Smooth muscle cell (in vitro differentiated cells): ENCODE data around the gene GYG2. TPM values are rescaled to one million over a fixed set of nuclear protein-coding genes. Genes with fewer than 3 reads are reported as not detected.

Experiments used
- DNase-seq: peaks from one replicate; lab custom pipeline; 2025; ENCODE audit not compliant: unreplicated experiment; lab: John Stamatoyannopoulos, UW
- H2AFZ ChIP-seq: fragments of 200-600 bp; sonication (generic); 2 replicates; pipeline ENCODE4 v1.6.0; 2016; ENCODE audit warnings: antibody characterized with exemption, low read depth, mild to moderate bottlenecking
- H3F3A ChIP-seq: fragments of 200-600 bp; sonication (generic); 2 replicates; pipeline ENCODE4 v1.6.0; 2017; ENCODE audit warnings: antibody characterized with exemption, low read depth
- H3K27ac ChIP-seq: fragments of 200-600 bp; sonication (generic); 2 replicates; pipeline ENCODE4 v1.5.1; 2016; ENCODE audit warnings: low read depth, mild to moderate bottlenecking
- H3K27me3 ChIP-seq: fragments of 200-600 bp; sonication (generic); 2 replicates; pipeline ENCODE4 v1.6.1; 2016; ENCODE audit warnings: low read depth, mild to moderate bottlenecking
- H3K36me3 ChIP-seq: fragments of 200-600 bp; sonication (generic); 2 replicates; pipeline ENCODE4 v1.5.1; 2016; ENCODE audit warnings: low read depth
- H3K4me1 ChIP-seq: fragments of 200-600 bp; sonication (generic); 2 replicates; pipeline ENCODE4 v1.5.1; 2016; ENCODE audit warnings: low read depth
- H3K4me2 ChIP-seq: fragments of 200-600 bp; sonication (generic); 2 replicates; pipeline ENCODE4 v1.6.0; 2016; ENCODE audit warnings: mild to moderate bottlenecking
- H3K4me3 ChIP-seq: fragments of 200-600 bp; sonication (generic); 2 replicates; pipeline ENCODE4 v1.5.1; 2016; ENCODE audit warnings: mild to moderate bottlenecking
- H3K79me2 ChIP-seq: fragments of 200-600 bp; sonication (generic); 2 replicates; pipeline ENCODE4 v1.6.0; 2016; ENCODE audit warnings: low read depth, mild to moderate bottlenecking
- H3K9ac ChIP-seq: fragments of 200-600 bp; sonication (generic); 2 replicates; pipeline ENCODE4 v1.6.0; 2016; ENCODE audit warnings: low read depth
- H3K9me3 ChIP-seq: fragments of 200-600 bp; sonication (generic); replicated peaks from 2 replicates; pipeline ENCODE4 v1.5.1; 2016; ENCODE audit warnings: low read depth
- H4K20me1 ChIP-seq: fragments of 200-600 bp; sonication (generic); 2 replicates; pipeline ENCODE4 v1.6.0; 2016; ENCODE audit warnings: low read depth
- WGBS: methylation state at CpG from one replicate; pipeline ENCODE4 v1.1.7; 2016; ENCODE audit warnings: low lambda C conversion rate; 5-methylcytosine and 5-hydroxymethylcytosine counted together
- polyA plus RNA-seq: library from polyadenylated mRNA; unstranded; fragments of >200 nt; fragmentation: Nextera tagmentation; extraction: Ambion mirVana; gene quantifications from 2 replicates; pipeline ENCODE4 v1.2.1, GENCODE V29; 2016
- total RNA-seq: library from RNA; depleted of rRNA; stranded (reverse); fragments of >200 nt; gene quantifications from 2 replicates; pipeline ENCODE4 v1.2.3, GENCODE V29; 2014
- TF ChIP-seq, protein P1 (sequence below): fragments of 200-600 bp; sonication (generic); IDR thresholded peaks from 2 replicates; pipeline ENCODE4 v1.5.1; 2017; ENCODE audit warnings: borderline replicate concordance, mild to moderate bottlenecking, antibody characterized with exemption; ENCODE audit not compliant: insufficient read depth, poor library complexity, severe bottlenecking

Gene GYG2
- total and polyA plus RNA-seq, 2 experiments from 2014 or later = 23.1 to 44.1 TPM

DNA sequence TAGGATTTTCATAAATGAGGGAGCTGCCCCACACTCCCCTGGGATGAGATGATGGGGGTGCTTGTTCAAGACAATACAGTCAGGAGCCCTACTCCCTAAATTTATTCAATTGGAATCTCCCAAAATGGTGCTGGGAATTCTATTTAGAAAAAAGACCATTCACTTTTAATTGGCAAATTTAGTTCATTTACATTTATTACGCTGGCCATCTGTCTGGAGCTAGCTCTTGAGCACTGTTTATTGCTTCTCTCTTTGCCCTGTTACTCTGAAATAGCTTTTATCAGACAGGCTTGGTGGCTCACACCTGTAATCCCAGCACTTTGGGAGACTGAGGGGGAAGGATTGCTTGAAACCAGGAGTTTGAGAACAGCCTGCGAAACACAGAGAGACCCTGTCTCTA, 102.4 kb downstream of the GYG2 start:
- no peak overlapping the region for H3K4me3 ChIP-seq
- H2AFZ ChIP-seq = no peak overlapping the region
- H3K79me2 ChIP-seq = no peaks in the 10 kb centered on the region
- H3K36me3 ChIP-seq = no peaks in the 10 kb centered on the region
- H3K4me2 ChIP-seq = no peak overlapping the region
- H3K4me1 ChIP-seq = peaks cover 4% of the 10 kb centered on the region
- peaks cover 6% of the 10 kb centered on the region for H3F3A ChIP-seq
- H4K20me1 ChIP-seq = no peaks in the 10 kb centered on the region
- H3K9ac ChIP-seq = no peak overlapping the region
- H3K27me3 ChIP-seq = no peaks in the 10 kb centered on the region
- no peak for DNase-seq
- no peak overlapping the region for H3K27ac ChIP-seq
- TF ChIP-seq, protein P1, sequence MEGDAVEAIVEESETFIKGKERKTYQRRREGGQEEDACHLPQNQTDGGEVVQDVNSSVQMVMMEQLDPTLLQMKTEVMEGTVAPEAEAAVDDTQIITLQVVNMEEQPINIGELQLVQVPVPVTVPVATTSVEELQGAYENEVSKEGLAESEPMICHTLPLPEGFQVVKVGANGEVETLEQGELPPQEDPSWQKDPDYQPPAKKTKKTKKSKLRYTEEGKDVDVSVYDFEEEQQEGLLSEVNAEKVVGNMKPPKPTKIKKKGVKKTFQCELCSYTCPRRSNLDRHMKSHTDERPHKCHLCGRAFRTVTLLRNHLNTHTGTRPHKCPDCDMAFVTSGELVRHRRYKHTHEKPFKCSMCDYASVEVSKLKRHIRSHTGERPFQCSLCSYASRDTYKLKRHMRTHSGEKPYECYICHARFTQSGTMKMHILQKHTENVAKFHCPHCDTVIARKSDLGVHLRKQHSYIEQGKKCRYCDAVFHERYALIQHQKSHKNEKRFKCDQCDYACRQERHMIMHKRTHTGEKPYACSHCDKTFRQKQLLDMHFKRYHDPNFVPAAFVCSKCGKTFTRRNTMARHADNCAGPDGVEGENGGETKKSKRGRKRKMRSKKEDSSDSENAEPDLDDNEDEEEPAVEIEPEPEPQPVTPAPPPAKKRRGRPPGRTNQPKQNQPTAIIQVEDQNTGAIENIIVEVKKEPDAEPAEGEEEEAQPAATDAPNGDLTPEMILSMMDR = no peak
- 85% methylated on average over 2 of the region's 2 CpGs for WGBS
- no peaks in the 10 kb centered on the region for H3K9me3 ChIP-seq

DNA sequence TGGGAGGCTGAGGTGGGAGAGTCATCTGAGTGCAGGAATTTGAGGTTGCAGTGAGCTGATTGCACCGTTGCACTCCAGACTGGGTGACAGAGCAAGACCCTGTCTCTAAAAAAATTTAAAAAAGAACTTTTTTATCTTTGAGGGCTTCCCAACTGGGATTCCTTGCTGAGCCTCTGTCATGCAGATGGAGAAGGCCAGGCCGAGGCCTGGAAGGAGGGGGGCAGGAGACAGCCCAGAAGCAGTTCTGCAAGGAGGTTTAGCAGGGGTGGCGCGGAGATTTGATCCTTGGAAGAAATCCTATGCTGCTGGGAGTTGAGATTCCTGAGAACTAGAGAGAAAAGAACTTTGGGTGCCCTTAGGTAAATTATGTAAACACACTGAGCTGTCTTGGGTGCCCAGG, 102.9 kb downstream of the GYG2 start:
- Histone ChIP-seq H3F3A (peaks cover 3% of the 10 kb centered on the region), H3K27me3 (no peaks in the 10 kb centered on the region), H3K4me3 (no peak overlapping the region), H3K9ac (no peak overlapping the region), H3K9me3 (no peaks in the 10 kb centered on the region), H3K27ac (no peak overlapping the region), H3K4me1 (peaks cover 2% of the 10 kb centered on the region), H3K79me2 (no peaks in the 10 kb centered on the region), H4K20me1 (no peaks in the 10 kb centered on the region), H3K36me3 (no peaks in the 10 kb centered on the region), H3K4me2 (no peak overlapping the region), H2AFZ (no peak overlapping the region)
- TF ChIP-seq, protein P1 = no peak
- DNase-seq = no peak
- 49% methylated on average over 4 of the region's 4 CpGs for WGBS

Other genes with a start within 250 kb of the GYG2 start
- 647 and 726 TPM in 2 replicates for gene CD99, start 137.6 kb upstream of the GYG2 start, total RNA-seq
- 1,194 and 1,373 TPM in 2 replicates for gene CD99, start 137.6 kb upstream of the GYG2 start, polyA plus RNA-seq
- gene XG, start 76.9 kb upstream of the GYG2 start, total RNA-seq = 1.1 and 2.6 TPM in 2 replicates
- gene XG, start 76.9 kb upstream of the GYG2 start, polyA plus RNA-seq = 1.3 and 3.6 TPM in 2 replicates
- 17.1 and 30.7 TPM in 2 replicates for gene ARSD, start 100.4 kb downstream of the GYG2 start, total RNA-seq
- gene ARSD, start 100.4 kb downstream of the GYG2 start, polyA plus RNA-seq = 21.1 and 25.6 TPM in 2 replicates
- gene ARSH, start 177.6 kb downstream of the GYG2 start, total RNA-seq = not detected in 2 replicates
- not detected in 2 replicates for gene ARSH, start 177.6 kb downstream of the GYG2 start, polyA plus RNA-seq
- not detected in 2 replicates for gene ARSF, start 212.5 kb downstream of the GYG2 start, total RNA-seq
- gene ARSF, start 212.5 kb downstream of the GYG2 start, polyA plus RNA-seq = not detected in 2 replicates